ENCODE measurements around the gene CELA3A.
"Not testable (repeated sequence)": the region's sequence is repeated elsewhere in the genome, so short reads cannot be mapped to it uniquely, and the experiment has no call there.

GRCh38 chr1:21996663-21996970, 4.8 kb upstream of the CELA3A start:
- TF ChIP-seq CTCF (IDR thresholded peaks at IDR 0.05); POLR2A (IDR thresholded peaks at IDR 0.05; ENCODE audit: low read depth); POLR2AphosphoS5 (IDR thresholded peaks at IDR 0.05): not testable (repeated sequence)

All from esophagus muscularis mucosa (tissue), 3 donors.